Astrocyte (in vitro differentiated cells and primary cell): Measurements from ENCODE around the gene OR6C2.
"Not testable (repeated sequence)": the region's sequence is repeated elsewhere in the genome, so short reads cannot be mapped to it uniquely, and the experiment has no call there.

Experiments
- EZH2 ChIP-seq: IDR thresholded peaks from 2 replicates; pipeline ENCODE4 v1.6.1; 2012; ENCODE audit warnings: mild to moderate bottlenecking, low read length, inconsistent platforms; ENCODE audit not compliant: insufficient read depth
- TF ChIP-seq, protein P1 (sequence below): IDR thresholded peaks from 2 replicates; pipeline ENCODE4 v1.5.1; 2011; ENCODE audit warnings: low read depth, mild to moderate bottlenecking, inconsistent platforms, low read length, moderate library complexity; ENCODE audit not compliant: insufficient read depth

DNA sequence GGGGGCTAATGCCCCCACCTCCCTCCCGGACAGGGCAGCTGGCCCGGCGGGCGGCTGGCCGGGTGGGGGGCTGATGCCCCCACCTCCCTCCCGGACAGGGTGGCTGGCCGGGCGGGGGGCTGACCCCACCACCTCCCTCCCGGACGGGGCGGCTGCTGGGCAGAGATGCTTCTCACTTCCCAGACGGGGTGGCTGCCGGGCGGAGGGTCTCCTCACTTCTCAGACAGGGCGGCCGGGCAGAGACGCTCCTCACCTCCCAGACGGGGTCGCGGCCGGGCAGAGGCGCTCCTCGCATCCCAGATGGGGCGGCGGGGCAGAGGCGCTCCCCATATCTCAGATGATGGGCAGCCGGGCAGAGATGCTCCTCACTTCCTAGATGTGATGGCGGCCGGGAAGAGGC is 35.3 kb downstream of the OR6C2 start:
- TF ChIP-seq, protein P1, sequence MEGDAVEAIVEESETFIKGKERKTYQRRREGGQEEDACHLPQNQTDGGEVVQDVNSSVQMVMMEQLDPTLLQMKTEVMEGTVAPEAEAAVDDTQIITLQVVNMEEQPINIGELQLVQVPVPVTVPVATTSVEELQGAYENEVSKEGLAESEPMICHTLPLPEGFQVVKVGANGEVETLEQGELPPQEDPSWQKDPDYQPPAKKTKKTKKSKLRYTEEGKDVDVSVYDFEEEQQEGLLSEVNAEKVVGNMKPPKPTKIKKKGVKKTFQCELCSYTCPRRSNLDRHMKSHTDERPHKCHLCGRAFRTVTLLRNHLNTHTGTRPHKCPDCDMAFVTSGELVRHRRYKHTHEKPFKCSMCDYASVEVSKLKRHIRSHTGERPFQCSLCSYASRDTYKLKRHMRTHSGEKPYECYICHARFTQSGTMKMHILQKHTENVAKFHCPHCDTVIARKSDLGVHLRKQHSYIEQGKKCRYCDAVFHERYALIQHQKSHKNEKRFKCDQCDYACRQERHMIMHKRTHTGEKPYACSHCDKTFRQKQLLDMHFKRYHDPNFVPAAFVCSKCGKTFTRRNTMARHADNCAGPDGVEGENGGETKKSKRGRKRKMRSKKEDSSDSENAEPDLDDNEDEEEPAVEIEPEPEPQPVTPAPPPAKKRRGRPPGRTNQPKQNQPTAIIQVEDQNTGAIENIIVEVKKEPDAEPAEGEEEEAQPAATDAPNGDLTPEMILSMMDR = not testable (repeated sequence)
- TF ChIP-seq EZH2 = not testable (repeated sequence)
